ENCODE measurements around the gene ARL8B. TPM values are rescaled to one million over a fixed set of nuclear protein-coding genes. Genes with fewer than 3 reads are reported as not detected.

Gene ARL8B
- total and polyA plus RNA-seq, 9 of the 15 experiments (the other 6 are each of a cell fraction or from before 2014, with no cell fraction given), result 28.5 to 99.4 (median 77.2) TPM

- no peak for TF ChIP-seq ARID2 (IDR thresholded peaks at IDR 0.05)
- TF ChIP-seq ZNF165 (CRISPR knock-in tag; IDR thresholded peaks at IDR 0.05; ENCODE audit: borderline replicate concordance), result no peak
- no peak for TF ChIP-seq STAG1 (CRISPR knock-in tag; IDR thresholded peaks at IDR 0.05; ENCODE audit: borderline replicate concordance)
- TF ChIP-seq ZBTB49 (CRISPR knock-in tag; IDR thresholded peaks at IDR 0.05; ENCODE audit: borderline replicate concordance), result no peak
- TF ChIP-seq ZNF143 (CRISPR knock-in tag; IDR thresholded peaks at IDR 0.05), result no peak
- peak; percentile 83 for TF ChIP-seq MEIS2 (IDR thresholded peaks at IDR 0.05; ENCODE audit: partially characterized antibody)
- TF ChIP-seq, protein P1, sequence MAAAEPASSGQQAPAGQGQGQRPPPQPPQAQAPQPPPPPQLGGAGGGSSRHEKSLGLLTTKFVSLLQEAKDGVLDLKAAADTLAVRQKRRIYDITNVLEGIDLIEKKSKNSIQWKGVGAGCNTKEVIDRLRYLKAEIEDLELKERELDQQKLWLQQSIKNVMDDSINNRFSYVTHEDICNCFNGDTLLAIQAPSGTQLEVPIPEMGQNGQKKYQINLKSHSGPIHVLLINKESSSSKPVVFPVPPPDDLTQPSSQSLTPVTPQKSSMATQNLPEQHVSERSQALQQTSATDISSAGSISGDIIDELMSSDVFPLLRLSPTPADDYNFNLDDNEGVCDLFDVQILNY (CRISPR knock-in tag; IDR thresholded peaks at IDR 0.05), result no peak
- no peak for TF ChIP-seq SRSF3 (IDR thresholded peaks at IDR 0.05; ENCODE audit: insufficient read depth, low read length)
- no peak for TF ChIP-seq MXD1 (CRISPR knock-in tag; IDR thresholded peaks at IDR 0.05; ENCODE audit: borderline replicate concordance, poor library complexity, severe bottlenecking)
- TF ChIP-seq FIP1L1 (IDR thresholded peaks at IDR 0.05; ENCODE audit: low read depth, low read length, poor library complexity, severe bottlenecking), result no peak
- TF ChIP-seq KDM2B (CRISPR knock-in tag; IDR thresholded peaks at IDR 0.05), result no peak
- peak in 1 of 2 experiments; percentile 32; a peak in 1 of 4 replicates for TF ChIP-seq ARNT (IDR thresholded peaks at IDR 0.05)
- TF ChIP-seq ZNF766 (CRISPR knock-in tag; conservative IDR thresholded peaks at IDR 0.05), result peak; percentile 86
- TF ChIP-seq HNRNPH1 (optimal IDR thresholded peaks at IDR 0.05; ENCODE audit: low read depth, low read length), result no peak
- TF ChIP-seq U2AF1 (optimal IDR thresholded peaks at IDR 0.05; ENCODE audit: low read depth, low read length), result no peak
- TF ChIP-seq ZNF436 (CRISPR knock-in tag; IDR thresholded peaks at IDR 0.05), result no peak
- no peak for TF ChIP-seq POU5F1 (IDR thresholded peaks at IDR 0.05; ENCODE audit: borderline replicate concordance, low read depth, low read length, partially characterized antibody)
- TF ChIP-seq TCF7 (IDR thresholded peaks at IDR 0.05; ENCODE audit: borderline replicate concordance), result no peak
- no peak for TF ChIP-seq SAFB2 (IDR thresholded peaks at IDR 0.05; ENCODE audit: borderline replicate concordance, low read depth, low read length, severe bottlenecking)
- TF ChIP-seq HBP1 (CRISPR knock-in tag; IDR thresholded peaks at IDR 0.05), result peak; percentile 32; the same call in 1 of the 2 replicates
- no peak for TF ChIP-seq HDGF (IDR thresholded peaks at IDR 0.05)
These were observed 75.6 kb downstream of the ARL8B start (continued) for GRCh38 chr3:5197470-5198312.

Data from K562 (cell line).